COR-L47 (cell line): ENCODE results near the gene SF3A1.
A peak's percentile ranks its signal among the peaks of the same experiment; 100 is the strongest.

Source experiments
- DNase-seq: peaks from one replicate; lab custom pipeline; 2025; lab: John Stamatoyannopoulos, UW

Gene SF3A1

DNA sequence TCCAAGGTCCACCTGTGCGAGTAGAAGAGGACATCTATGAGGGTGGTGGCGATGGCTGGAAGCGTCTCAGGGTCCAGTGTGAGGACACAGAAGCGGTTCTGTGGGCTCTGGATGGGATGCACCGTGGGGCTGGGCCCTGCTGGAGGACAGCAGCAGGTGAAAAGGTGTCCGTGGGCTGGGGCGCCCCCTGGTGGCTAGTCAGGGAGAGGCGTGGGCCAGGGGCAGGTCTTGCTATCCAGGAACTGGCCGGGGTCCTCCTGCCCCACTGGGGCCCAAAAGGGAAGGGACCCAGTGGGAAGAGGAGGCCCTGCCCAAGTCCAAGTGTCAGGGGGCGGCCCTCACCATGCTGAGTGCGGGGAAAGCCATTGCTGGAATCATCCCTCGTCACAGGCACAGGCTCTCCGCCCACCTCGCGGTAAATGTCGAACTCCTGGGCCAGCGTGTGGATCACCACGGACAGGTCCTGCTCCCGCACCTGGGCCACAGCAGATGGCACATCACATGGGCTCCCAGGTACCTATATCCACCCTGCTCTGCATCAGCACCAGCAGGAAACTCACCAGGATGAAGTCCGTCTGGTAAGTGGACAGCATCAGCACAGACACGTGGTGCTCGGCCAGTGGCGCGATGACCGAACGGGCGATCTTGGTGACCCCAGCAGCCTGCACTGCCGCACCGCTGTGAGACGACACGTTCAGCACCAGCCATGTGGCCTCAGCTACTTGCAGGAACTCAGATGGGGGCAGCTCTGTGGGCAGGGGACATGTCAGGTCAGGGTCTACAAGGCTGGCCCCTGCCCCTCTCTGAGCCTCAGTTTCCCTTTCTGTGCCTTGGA lies 69.7 kb downstream of the SF3A1 start:
- DNase-seq, result peak; percentile 33

DNA sequence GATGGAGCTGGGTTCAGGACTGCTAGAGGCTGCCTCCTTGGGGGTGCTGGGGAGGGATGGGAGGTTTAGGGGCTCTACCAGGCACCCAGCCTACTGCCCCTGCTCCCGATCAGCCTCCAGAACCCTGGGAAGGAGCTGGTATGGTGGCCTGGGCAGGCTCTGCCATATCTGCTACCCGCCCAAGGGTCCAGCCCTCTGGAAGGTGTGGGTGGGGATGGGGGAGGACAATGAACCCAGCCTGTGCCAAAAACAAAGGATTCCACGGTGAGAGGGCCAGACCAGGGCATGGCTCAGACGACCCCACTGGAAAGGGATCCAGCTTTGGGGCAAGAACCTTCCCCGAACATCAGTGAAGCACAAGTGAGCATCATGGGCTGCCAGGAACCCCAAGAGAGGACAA lies 70.4 kb downstream of the SF3A1 start:
- DNase-seq, result no peak

DNA sequence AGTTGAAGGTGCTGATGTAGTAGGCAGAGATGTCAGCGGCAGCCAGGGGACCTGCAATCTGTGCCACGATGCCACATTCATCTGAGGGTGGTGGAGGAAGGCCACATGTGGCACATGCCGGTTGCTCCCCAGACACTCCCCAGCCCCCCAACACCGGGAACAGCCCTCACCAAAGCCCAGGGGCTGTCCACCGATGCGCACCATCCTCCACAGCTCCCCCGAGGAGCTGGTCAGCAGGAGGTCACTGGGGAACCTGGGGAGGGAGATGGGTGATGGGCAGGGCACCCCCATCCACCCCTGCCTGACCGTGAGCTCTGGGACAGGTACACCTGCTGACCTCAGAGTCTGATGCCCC lies 70.9 kb downstream of the SF3A1 start:
- no peak for DNase-seq

DNA sequence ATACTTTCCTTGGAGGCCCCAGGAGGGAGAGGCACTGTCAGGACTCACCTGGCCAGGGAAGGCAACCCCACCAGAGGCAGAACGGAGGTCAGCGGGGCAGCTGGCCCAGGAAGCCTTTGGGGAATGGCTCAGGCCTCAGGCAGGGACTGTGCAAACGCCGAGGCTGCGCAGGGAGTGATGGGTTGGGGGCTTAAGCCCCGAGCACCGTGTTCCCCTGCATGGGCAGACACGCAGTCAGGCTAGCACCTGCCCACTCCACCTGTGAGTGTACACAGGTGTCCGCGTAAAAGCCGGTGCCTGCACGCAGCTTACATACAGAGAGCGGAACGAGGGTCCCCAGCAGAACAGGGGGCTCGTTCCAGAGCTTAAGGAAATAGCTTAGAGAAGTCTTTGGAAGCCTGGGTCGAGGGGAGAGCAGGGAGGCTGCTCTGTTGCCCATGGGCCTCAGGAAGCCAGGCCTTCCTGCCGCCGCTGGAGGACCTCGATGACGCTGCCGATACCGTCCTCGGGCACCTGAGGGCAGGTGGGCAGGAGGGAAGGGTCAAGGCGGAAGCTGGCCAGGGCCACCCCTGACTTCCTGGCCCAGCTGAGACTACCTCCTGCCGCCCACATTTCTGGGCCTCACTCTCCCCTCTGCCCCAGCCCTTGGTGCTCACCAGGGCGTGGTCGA lies 71.4 kb downstream of the SF3A1 start:
- no peak for DNase-seq

DNA sequence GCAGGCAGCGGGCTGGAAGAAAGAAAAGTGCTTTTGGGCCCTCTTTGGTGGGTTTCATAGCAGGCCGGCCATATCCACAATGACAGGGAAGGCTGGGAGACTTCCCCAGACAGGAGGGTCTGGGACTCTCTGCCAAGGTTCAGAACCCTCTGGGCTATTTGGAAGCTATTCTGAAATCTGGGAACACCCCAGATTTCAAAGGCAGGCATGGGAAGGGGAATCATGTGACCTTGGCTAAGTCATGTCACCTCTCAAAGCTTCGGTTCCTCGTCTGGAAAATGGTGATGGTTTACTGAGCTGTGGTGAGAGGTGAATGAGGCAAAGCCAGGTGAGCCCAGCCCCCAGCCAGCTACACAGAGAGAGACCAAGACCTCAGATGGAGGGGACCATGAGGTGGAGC lies 72.0 kb downstream of the SF3A1 start:
- DNase-seq, result no peak

DNA sequence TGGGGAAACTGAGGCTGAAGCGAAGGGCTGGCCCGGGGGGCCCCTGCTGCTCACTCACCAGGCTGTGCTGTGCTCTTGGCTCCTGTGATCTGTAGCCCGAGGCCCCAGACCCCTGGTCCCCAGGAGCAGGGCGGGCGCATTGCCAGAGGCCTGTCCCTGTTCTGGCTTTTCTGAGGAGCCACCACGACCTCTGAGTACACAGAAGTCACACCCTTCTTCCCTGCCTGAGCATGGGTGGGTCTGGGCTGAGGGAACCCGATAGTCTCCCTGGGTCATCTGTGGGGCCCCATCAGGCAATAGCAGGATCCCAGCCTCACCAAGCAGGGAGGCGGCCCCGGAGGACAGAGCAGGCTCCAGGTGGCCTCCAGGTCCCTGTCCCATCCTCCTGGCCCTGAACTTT lies 72.5 kb downstream of the SF3A1 start:
- DNase-seq, result no peak

DNA sequence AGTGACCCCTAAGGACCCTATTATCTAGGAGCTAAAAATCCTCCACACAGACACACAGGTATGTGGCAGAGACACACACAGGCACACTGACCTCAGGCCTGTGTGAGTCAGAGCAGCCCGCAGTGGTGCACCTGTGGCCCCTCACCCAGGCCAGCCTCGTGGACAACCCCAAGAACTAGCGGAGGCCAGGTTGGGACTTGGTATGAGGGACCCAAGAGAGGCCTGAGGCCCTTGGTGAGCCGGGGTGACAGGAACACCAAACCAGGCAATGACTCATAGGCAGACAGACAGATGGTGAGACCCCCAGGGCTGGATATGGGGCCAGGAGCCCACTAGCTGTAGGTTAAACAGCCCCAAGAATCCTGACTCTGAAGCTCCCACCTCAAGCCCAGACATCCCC lies 73.4 kb downstream of the SF3A1 start:
- DNase-seq, result no peak

DNA sequence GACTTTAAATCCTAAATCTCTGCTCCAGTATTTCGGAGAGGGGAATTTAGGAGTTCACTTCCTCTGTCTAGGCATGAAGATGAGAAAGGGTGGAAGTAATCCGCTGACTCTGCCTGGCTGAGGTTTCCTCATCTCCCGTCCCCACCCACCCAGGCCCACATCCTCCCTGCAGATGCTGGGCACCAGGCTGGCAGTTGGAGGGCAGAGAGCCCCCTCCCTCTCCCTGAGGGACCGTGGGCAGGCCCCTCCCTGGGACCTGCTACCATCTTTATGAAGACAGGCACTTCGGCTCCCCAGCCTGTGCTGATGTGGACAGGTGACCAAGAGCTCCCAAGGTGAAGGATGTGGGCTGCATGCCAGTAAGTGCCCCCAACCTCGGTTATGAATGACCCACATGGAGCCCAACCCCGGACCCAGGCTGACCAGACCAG lies 74.1 kb downstream of the SF3A1 start:
- DNase-seq, result no peak
